ENCODE measurements around the gene TRIM46. TPM values are rescaled to one million over a fixed set of nuclear protein-coding genes. Genes with fewer than 3 reads are reported as not detected.

TRIM46 gene
- total and polyA plus RNA-seq, 9 of the 15 experiments (the other 6 are each of a cell fraction or from before 2014, with no cell fraction given), result 0.05 to 0.60 (median 0.16) TPM; not detected in 3

GRCh38 chr1:155206891-155207805 lies 33.5 kb downstream of the TRIM46 start (continued):
- TF ChIP-seq ZBTB40 (IDR thresholded peaks at IDR 0.05) (no peak), ZBTB40 (CRISPR knock-in tag; IDR thresholded peaks at IDR 0.05) (0 out of 2 replicates have a peak, but pooled peaks have one; percentile 18), ZNF143 (CRISPR knock-in tag; IDR thresholded peaks at IDR 0.05) (no peak), ZNF77 (CRISPR knock-in tag; IDR thresholded peaks at IDR 0.05) (no peak), RBM34 (IDR thresholded peaks at IDR 0.05; ENCODE audit: borderline replicate concordance, insufficient read depth, low read length) (no peak), TEAD2 (tag; IDR thresholded peaks at IDR 0.05) (no peak), TFAP4 (CRISPR knock-in tag; IDR thresholded peaks at IDR 0.05; ENCODE audit: borderline replicate concordance) (peak; percentile 47; the same call in 1 of the 2 replicates), ZBTB7A (IDR thresholded peaks at IDR 0.05; ENCODE audit: borderline replicate concordance, control insufficient read depth, low read depth, low read length) (0 out of 2 replicates have a peak, but pooled peaks have one; percentile 38), DIDO1 (tag; IDR thresholded peaks at IDR 0.05; ENCODE audit: low read depth) (no peak), ZNF609 (CRISPR knock-in tag; IDR thresholded peaks at IDR 0.05; ENCODE audit: borderline replicate concordance) (no peak)
